ENCODE measurements around the gene FASTKD1.
"Not testable (repeated sequence)": the region's sequence is repeated elsewhere in the genome, so short reads cannot be mapped to it uniquely, and the experiment has no call there.

Gene FASTKD1

GRCh38 chr2:169573160-169573973 lies at the start of gene FASTKD1:
FASTKD1 (minus strand) TSS chr2:169573865; CDS start chr2:169572029, 1,836 bp downstream.
- DNase-seq (ENCODE audit: low read depth): peak; percentile 66

- DNase-seq (ENCODE audit: low read depth): no peak
These were observed 49.6 kb upstream of the FASTKD1 start for GRCh38 chr2:169623235-169623634.

GRCh38 chr2:169620509-169620908 lies 46.8 kb upstream of the FASTKD1 start:
- no peak for DNase-seq (ENCODE audit: low read depth)

- no peak for DNase-seq (ENCODE audit: low read depth)
These were observed 46.3 kb upstream of the FASTKD1 start for GRCh38 chr2:169619946-169620345.

- DNase-seq (ENCODE audit: low read depth): not testable (repeated sequence)
These were observed 42.3 kb upstream of the FASTKD1 start for GRCh38 chr2:169615982-169616381.

GRCh38 chr2:169613876-169614275 lies 40.2 kb upstream of the FASTKD1 start:
- no peak for DNase-seq (ENCODE audit: low read depth)

GRCh38 chr2:169609264-169609663 lies 35.6 kb upstream of the FASTKD1 start:
- no peak for DNase-seq (ENCODE audit: low read depth)

GRCh38 chr2:169599568-169599967 lies 25.9 kb upstream of the FASTKD1 start:
- DNase-seq (ENCODE audit: low read depth): no peak

GRCh38 chr2:169598982-169599381 lies 25.3 kb upstream of the FASTKD1 start:
- DNase-seq (ENCODE audit: low read depth): no peak

GRCh38 chr2:169596546-169596945 lies 22.9 kb upstream of the FASTKD1 start:
- DNase-seq (ENCODE audit: low read depth): not testable (repeated sequence)

GRCh38 chr2:169590804-169591203 lies 17.1 kb upstream of the FASTKD1 start:
- no peak for DNase-seq (ENCODE audit: low read depth)

- DNase-seq (ENCODE audit: low read depth): no peak
These were observed 12.0 kb upstream of the FASTKD1 start for GRCh38 chr2:169585673-169586072.

GRCh38 chr2:169584005-169584877 lies 10.6 kb upstream of the FASTKD1 start, which contains the start of gene PPIG:
PPIG (plus strand) TSS chr2:169584351; CDS start chr2:169604042, 19,691 bp downstream.
- peak; percentile 74 for DNase-seq (ENCODE audit: low read depth)

- no peak for DNase-seq (ENCODE audit: low read depth)
These were observed 9.9 kb upstream of the FASTKD1 start for GRCh38 chr2:169583518-169583917.

- not testable (repeated sequence) for DNase-seq (ENCODE audit: low read depth)
These were observed 9.0 kb upstream of the FASTKD1 start for GRCh38 chr2:169582552-169583266.

- no peak for DNase-seq (ENCODE audit: low read depth)
These were observed 5.4 kb upstream of the FASTKD1 start for GRCh38 chr2:169579044-169579443.

GRCh38 chr2:169575264-169575663 lies 1.6 kb upstream of the FASTKD1 start:
- not testable (repeated sequence) for DNase-seq (ENCODE audit: low read depth)

- DNase-seq (ENCODE audit: low read depth): not testable (repeated sequence)
These were observed 874 bp upstream of the FASTKD1 start for GRCh38 chr2:169574539-169574938.

- DNase-seq (ENCODE audit: low read depth): no peak
These were observed 272 bp upstream of the FASTKD1 start for GRCh38 chr2:169573974-169574299.

GRCh38 chr2:169572821-169573159 lies 875 bp downstream of the FASTKD1 start:
- DNase-seq (ENCODE audit: low read depth): no peak

GRCh38 chr2:169572189-169572588 lies 1.5 kb downstream of the FASTKD1 start:
- DNase-seq (ENCODE audit: low read depth): no peak

- DNase-seq (ENCODE audit: low read depth): no peak
These were observed 2.1 kb downstream of the FASTKD1 start for GRCh38 chr2:169571571-169571970.
